Measurements from ENCODE around the gene ZNF133.
"Not testable (repeated sequence)": the region's sequence is repeated elsewhere in the genome, so short reads cannot be mapped to it uniquely, and the experiment has no call there.

The ZNF133 gene

DNA sequence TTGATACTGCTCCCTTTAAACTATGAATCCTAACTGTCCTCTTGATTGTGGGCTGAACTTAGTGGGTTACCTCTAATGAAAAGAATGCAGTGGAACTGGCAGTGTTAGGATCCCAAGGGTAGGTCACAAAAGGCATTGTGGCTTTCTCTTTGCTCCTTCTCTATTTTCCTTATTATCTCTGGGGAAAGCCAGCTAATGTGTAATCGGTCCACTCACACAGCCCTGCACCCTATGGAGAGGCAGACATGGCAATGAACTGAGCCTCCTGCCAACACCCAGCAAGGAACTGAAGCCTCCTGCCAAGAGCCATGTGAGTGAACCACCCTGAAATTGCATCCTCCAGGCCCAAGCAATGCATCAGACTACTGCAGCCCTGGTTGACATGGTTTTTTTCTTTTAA, 24.6 kb upstream of the ZNF133 start:
- no peaks in the 10 kb centered on the region for H3K4me1 ChIP-seq (ENCODE audit: control insufficient read depth, insufficient read depth, low read length)

DNA sequence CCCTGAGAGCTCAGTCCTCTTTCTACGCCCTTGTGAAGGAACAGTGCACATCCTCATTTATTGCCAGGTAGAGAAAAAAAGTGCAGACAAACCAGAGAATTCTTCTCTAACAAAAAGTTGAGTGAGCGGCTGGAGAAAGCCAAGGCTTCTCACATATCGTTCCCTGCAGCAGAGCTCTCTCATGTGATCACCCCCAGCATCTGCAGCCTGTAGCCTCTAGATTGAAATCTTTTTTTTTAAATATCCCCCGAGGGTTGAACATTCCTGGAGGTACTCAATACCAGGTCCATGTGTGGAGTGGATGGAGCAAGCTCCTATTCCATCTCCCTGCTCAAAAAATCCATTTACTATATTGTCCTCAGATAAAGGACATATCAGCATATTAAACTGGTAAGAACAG, 22.9 kb upstream of the ZNF133 start:
- H3K9me3 ChIP-seq (ENCODE audit: control insufficient read depth, low read length), result no peaks in the 10 kb centered on the region
- no peaks in the 10 kb centered on the region for H3K4me1 ChIP-seq (ENCODE audit: control insufficient read depth, insufficient read depth, low read length)
- H3K36me3 ChIP-seq (ENCODE audit: control insufficient read depth, insufficient read depth, low read length), result no peaks in the 10 kb centered on the region
- no peak overlapping the region for H3K4me3 ChIP-seq (ENCODE audit: low read length)
- no peaks in the 10 kb centered on the region for H3K27me3 ChIP-seq (ENCODE audit: control insufficient read depth, insufficient read depth, low read length)
- no peak overlapping the region for H3K9ac ChIP-seq (ENCODE audit: low read length)

More for the DNA sequence above, 24.6 kb upstream of the ZNF133 start:
- H3K9ac ChIP-seq (ENCODE audit: low read length), result no peak overlapping the region
- no peaks in the 10 kb centered on the region for H3K27me3 ChIP-seq (ENCODE audit: control insufficient read depth, insufficient read depth, low read length)
- no peaks in the 10 kb centered on the region for H3K36me3 ChIP-seq (ENCODE audit: control insufficient read depth, insufficient read depth, low read length)
- no peaks in the 10 kb centered on the region for H3K9me3 ChIP-seq (ENCODE audit: control insufficient read depth, low read length)
- no peak overlapping the region for H3K4me3 ChIP-seq (ENCODE audit: low read length)

DNA sequence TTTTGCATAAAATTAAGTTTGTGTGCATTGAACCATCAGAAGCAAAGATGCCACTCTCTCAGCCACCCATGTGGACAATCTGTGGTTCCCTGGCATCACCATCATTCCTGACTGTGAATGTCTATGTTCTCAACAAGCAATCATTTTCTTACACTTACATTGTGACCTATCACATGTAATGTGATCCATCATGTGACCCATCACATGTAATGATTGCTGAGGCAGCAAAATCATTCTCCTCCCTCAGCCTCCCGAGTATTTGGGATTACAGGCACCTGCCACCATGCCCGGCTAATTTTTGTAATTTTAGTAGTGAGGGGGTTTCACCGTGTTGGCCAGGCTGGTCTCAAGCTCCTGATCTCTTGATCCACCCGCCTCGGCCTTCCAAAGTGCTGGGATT, 22.0 kb upstream of the ZNF133 start:
- no peak overlapping the region for H3K9ac ChIP-seq (ENCODE audit: low read length)
- H3K27me3 ChIP-seq (ENCODE audit: control insufficient read depth, insufficient read depth, low read length), result no peaks in the 10 kb centered on the region
- no peaks in the 10 kb centered on the region for H3K36me3 ChIP-seq (ENCODE audit: control insufficient read depth, insufficient read depth, low read length)
- no peaks in the 10 kb centered on the region for H3K9me3 ChIP-seq (ENCODE audit: control insufficient read depth, low read length)
- no peak overlapping the region for H3K4me3 ChIP-seq (ENCODE audit: low read length)
- no peaks in the 10 kb centered on the region for H3K4me1 ChIP-seq (ENCODE audit: control insufficient read depth, insufficient read depth, low read length)

DNA sequence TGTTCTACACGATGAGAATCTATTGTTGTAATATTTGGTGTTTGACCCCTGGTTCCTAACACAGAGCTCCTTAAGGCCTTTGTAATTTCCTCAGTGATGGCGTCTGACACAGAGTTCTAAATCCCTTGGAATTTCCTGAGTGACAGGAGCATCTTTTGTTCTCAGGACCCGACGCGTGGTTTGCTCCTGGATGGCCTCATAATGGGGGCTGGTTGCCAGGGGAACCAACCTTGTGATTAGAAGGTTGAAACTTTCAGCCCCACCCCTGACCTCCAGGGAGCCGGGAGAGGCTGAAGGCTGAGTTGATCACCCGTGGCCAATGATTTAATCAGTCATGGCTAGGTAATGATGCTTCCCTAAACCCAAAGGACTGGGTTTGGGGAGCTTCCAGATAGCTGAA, 20.5 kb upstream of the ZNF133 start:
- Histone ChIP-seq H3K4me3 (ENCODE audit: low read length) (no peak overlapping the region), H3K4me1 (ENCODE audit: control insufficient read depth, insufficient read depth, low read length) (no peaks in the 10 kb centered on the region), H3K9me3 (ENCODE audit: control insufficient read depth, low read length) (no peaks in the 10 kb centered on the region), H3K36me3 (ENCODE audit: control insufficient read depth, insufficient read depth, low read length) (no peaks in the 10 kb centered on the region), H3K9ac (ENCODE audit: low read length) (no peak overlapping the region), H3K27me3 (ENCODE audit: control insufficient read depth, insufficient read depth, low read length) (no peaks in the 10 kb centered on the region)

DNA sequence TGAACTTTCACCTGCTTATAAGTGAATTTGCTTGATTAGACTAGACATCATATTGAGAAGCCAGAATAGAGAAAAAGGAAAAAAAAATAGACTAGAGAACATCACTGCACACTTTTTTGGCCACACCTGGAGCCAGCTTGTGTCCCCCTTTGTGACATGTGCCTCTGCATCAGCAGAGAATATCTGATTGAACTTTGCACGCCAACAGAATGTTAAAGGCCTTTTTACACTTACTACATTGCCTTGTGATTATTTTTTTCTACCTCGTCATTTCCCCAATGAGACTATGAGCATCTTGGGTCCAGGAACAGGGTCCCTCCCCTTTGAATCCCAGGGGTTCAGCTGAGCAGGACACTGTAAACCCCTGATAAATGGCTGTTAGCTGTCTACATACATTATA, 17.2 kb upstream of the ZNF133 start:
- no peaks in the 10 kb centered on the region for H3K36me3 ChIP-seq (ENCODE audit: control insufficient read depth, insufficient read depth, low read length)
- H3K27me3 ChIP-seq (ENCODE audit: control insufficient read depth, insufficient read depth, low read length), result no peaks in the 10 kb centered on the region
- H3K4me3 ChIP-seq (ENCODE audit: low read length), result no peak overlapping the region
- H3K9ac ChIP-seq (ENCODE audit: low read length), result no peak overlapping the region
- no peaks in the 10 kb centered on the region for H3K9me3 ChIP-seq (ENCODE audit: control insufficient read depth, low read length)
- H3K4me1 ChIP-seq (ENCODE audit: control insufficient read depth, insufficient read depth, low read length), result no peaks in the 10 kb centered on the region

DNA sequence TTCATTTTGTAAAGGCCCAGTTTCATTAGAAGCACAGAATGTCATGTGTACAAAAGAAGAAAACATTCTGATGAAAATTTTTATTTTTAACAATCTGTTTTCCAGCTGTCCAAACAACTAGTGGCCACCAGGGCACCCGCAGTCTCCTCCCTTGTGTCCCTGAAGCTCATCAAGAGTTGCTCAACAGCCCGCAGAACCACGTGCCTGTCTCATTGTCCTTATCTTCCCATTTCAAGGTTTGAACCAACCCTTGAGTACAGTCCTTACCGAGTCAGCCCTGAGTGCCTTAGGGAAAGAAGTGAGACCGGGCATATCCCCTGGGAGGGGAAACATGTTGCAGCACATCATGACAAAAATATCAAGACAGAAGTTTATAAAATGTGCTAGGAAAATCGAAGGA, 15.9 kb upstream of the ZNF133 start:
- Histone ChIP-seq H3K27me3 (ENCODE audit: control insufficient read depth, insufficient read depth, low read length) (no peaks in the 10 kb centered on the region), H3K4me3 (ENCODE audit: low read length) (no peak overlapping the region), H3K9me3 (ENCODE audit: control insufficient read depth, low read length) (no peaks in the 10 kb centered on the region), H3K4me1 (ENCODE audit: control insufficient read depth, insufficient read depth, low read length) (no peaks in the 10 kb centered on the region), H3K9ac (ENCODE audit: low read length) (no peak overlapping the region), H3K36me3 (ENCODE audit: control insufficient read depth, insufficient read depth, low read length) (no peaks in the 10 kb centered on the region)

DNA sequence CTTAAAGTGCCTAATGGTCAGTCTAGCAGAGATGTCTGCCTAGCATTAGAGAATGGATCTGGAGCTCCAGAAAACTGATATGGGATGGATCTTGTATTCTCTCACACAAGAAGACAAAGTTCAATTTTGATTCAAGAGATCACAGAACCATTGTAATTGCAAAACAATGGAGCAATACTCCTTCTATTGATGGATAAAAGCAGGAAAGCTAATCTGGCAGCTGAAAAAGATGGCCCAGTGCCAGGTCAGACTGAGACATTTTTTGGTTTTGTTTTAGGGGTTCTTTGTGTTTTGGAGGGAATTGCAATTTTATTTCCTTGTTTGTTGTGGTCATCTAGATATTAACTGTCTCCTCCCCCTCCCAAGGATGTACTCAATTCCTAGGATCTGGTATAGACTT, 14.6 kb upstream of the ZNF133 start:
- H3K9me3 ChIP-seq (ENCODE audit: control insufficient read depth, low read length), result no peaks in the 10 kb centered on the region
- no peaks in the 10 kb centered on the region for H3K36me3 ChIP-seq (ENCODE audit: control insufficient read depth, insufficient read depth, low read length)
- no peak overlapping the region for H3K4me3 ChIP-seq (ENCODE audit: low read length)
- H3K27me3 ChIP-seq (ENCODE audit: control insufficient read depth, insufficient read depth, low read length), result no peaks in the 10 kb centered on the region
- H3K4me1 ChIP-seq (ENCODE audit: control insufficient read depth, insufficient read depth, low read length), result no peaks in the 10 kb centered on the region
- H3K9ac ChIP-seq (ENCODE audit: low read length), result no peak overlapping the region

DNA sequence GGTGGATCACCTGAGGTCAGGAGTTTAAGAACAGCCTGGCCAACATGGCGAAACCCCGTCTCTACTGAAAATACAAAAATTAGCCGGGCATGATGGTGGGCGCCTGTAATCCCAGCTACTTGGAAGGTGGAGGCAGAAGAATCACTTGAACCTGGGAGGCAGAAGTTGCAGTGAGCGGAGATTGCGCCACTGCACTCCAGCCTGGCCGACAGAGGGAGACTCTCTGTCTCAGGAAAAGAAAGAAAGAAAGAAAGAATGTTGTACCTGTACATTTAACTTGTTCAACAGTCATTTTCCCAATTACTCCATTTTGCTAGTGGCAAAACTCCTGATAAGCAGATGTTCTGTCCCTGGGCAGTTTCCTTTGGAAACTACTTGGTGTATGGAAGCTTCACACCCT, 12.4 kb upstream of the ZNF133 start:
- not testable (repeated sequence) for H3K4me1 ChIP-seq (ENCODE audit: control insufficient read depth, insufficient read depth, low read length); H3K9ac ChIP-seq (ENCODE audit: low read length); H3K36me3 ChIP-seq (ENCODE audit: control insufficient read depth, insufficient read depth, low read length)

DNA sequence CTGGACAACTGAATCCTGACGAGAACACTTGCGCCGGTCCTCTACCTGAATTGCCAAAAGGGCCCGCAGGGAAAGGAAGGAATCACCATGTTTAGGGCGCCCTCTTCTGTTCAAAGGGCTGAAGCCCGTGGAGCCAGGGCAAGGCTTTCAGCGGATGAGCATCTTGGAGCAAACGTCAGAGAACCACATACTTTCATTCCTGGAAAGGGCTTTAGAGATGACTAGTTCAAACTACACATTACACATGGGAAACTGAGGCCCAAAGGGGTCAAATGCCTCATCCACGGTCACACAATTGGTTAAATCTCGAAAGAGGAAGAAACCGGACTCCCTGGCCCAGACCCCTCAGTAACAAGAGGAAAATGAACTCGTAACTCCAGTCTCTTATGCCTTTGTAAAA, 11.5 kb upstream of the ZNF133 start:
- Histone ChIP-seq H3K9me3 (ENCODE audit: control insufficient read depth, low read length) (no peaks in the 10 kb centered on the region), H3K4me1 (ENCODE audit: control insufficient read depth, insufficient read depth, low read length) (no peaks in the 10 kb centered on the region), H3K36me3 (ENCODE audit: control insufficient read depth, insufficient read depth, low read length) (no peaks in the 10 kb centered on the region), H3K4me3 (ENCODE audit: low read length) (no peak overlapping the region), H3K27me3 (ENCODE audit: control insufficient read depth, insufficient read depth, low read length) (no peaks in the 10 kb centered on the region), H3K9ac (ENCODE audit: low read length) (no peak overlapping the region)

More for the DNA sequence above, 12.4 kb upstream of the ZNF133 start:
- not testable (repeated sequence) for H3K27me3 ChIP-seq (ENCODE audit: control insufficient read depth, insufficient read depth, low read length); H3K4me3 ChIP-seq (ENCODE audit: low read length); H3K9me3 ChIP-seq (ENCODE audit: control insufficient read depth, low read length)

DNA sequence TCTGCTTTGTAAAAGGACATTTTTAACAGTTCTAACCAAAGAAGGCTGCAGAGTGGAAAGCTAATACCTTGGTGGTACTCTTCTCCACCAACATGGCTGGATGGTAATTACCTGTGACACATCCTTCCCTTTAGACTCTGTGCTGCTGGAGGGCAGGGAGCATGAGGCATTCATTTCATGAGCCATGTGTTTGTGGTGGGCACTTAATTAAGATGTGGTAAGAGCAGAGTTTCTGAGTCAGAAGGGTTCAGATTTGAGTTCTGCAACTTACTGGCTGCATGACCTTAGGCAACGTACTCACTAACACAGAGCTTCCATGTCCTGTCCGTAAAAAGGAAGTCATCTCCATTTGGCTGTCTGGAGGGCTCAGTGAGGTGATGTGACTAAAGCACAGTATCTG, 9.1 kb upstream of the ZNF133 start:
- no peaks in the 10 kb centered on the region for H3K4me1 ChIP-seq (ENCODE audit: control insufficient read depth, insufficient read depth, low read length)
- no peaks in the 10 kb centered on the region for H3K27me3 ChIP-seq (ENCODE audit: control insufficient read depth, insufficient read depth, low read length)
- H3K9me3 ChIP-seq (ENCODE audit: control insufficient read depth, low read length), result no peaks in the 10 kb centered on the region
- H3K4me3 ChIP-seq (ENCODE audit: low read length), result no peak overlapping the region
- no peak overlapping the region for H3K9ac ChIP-seq (ENCODE audit: low read length)
- no peaks in the 10 kb centered on the region for H3K36me3 ChIP-seq (ENCODE audit: control insufficient read depth, insufficient read depth, low read length)

DNA sequence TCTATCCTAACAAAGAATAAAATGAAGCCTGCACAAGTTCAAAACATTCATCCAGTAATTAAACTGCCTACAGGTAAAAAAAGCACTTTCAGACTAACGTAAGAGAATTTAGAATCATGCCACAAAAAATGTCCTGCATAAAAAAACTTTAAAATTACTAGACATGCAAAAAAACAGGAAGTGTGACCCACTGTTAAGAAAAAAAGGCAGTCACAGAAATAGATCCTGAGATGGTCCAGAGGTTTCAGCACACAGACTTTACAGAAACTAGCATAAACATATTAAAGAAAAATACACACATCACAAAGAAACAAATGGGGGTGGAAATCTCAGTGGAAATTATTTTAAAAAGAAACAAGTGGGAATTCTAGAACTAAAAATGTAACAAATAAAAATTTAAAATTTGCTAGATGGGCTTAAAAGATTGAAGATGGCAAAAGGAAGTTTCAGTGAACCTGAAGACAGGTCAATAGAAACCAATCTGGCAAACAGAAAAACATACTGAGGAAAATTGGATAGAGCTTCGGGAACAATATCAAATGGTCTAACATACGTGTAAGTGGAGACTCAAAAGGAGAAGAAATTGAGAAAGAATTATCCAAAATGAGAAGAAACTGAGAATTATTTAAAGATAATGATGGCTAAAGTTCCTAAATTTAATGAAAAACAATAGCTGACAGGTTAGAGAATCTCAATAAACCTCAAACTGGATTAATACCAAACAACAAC, 3.4 kb upstream of the ZNF133 start:
- no peaks in the 10 kb centered on the region for H3K27me3 ChIP-seq (ENCODE audit: control insufficient read depth, insufficient read depth, low read length)
- no peaks in the 10 kb centered on the region for H3K36me3 ChIP-seq (ENCODE audit: control insufficient read depth, insufficient read depth, low read length)
- H3K9me3 ChIP-seq (ENCODE audit: control insufficient read depth, low read length), result no peaks in the 10 kb centered on the region
- no peak overlapping the region for H3K9ac ChIP-seq (ENCODE audit: low read length)
- H3K4me3 ChIP-seq (ENCODE audit: low read length), result no peak overlapping the region
- no peaks in the 10 kb centered on the region for H3K4me1 ChIP-seq (ENCODE audit: control insufficient read depth, insufficient read depth, low read length)

DNA sequence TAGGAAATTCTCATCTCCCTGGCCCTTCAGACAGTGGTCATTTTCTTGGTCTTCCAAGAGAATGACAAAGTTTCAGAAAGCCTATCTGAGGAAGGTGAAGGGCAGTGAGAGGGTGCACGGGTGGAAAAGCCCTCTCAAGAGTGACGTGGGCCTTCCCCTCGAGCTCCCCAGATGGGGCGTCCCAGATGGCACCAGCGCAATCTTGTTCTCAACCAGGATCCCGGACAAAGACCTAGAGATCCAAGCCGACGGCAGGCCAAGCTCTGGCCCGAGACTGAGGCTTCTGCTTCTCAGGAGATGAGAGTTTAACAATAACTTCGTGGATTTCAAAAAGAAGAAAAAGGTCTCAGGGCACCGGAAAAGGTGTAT, 797 bp upstream of the ZNF133 start:
- Histone ChIP-seq H3K9ac (ENCODE audit: low read length) (peak overlapping the region; percentile 95), H3K36me3 (ENCODE audit: control insufficient read depth, insufficient read depth, low read length) (peaks cover 4% of the 10 kb centered on the region), H3K4me3 (ENCODE audit: low read length) (peak overlapping the region; percentile 96), H3K27me3 (ENCODE audit: control insufficient read depth, insufficient read depth, low read length) (no peaks in the 10 kb centered on the region), H3K4me1 (ENCODE audit: control insufficient read depth, insufficient read depth, low read length) (no peaks in the 10 kb centered on the region), H3K9me3 (ENCODE audit: control insufficient read depth, low read length) (no peaks in the 10 kb centered on the region)

DNA sequence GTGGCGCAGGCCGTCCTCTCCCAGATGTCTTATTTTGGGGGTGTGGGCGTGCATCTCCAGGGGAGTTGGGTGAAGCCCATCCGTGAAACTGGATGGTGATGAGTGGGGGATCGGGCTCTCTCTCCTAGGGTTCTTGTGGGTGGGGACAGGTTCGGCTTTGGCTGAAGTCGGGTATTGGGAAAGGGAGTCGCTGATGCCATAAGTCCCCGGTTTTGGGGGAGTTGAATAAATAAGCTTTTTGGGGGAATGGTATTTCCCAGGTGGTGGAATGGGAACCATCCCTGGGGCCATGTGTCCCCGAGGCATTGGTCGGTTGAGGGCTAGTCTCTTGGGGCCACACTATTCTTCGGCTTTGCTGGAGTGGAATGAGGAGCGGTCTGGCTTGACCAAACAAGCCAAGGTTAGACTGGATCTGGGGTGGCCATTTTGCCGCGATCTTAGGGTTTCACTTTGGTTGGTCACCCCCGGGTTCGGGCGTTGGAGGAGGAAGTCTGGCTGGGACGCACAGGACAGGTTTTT, 481 bp downstream of the ZNF133 start:
- H3K4me1 ChIP-seq (ENCODE audit: control insufficient read depth, insufficient read depth, low read length), result no peaks in the 10 kb centered on the region
- H3K9me3 ChIP-seq (ENCODE audit: control insufficient read depth, low read length), result no peaks in the 10 kb centered on the region
- peaks cover 4% of the 10 kb centered on the region for H3K36me3 ChIP-seq (ENCODE audit: control insufficient read depth, insufficient read depth, low read length)
- H3K27me3 ChIP-seq (ENCODE audit: control insufficient read depth, insufficient read depth, low read length), result no peaks in the 10 kb centered on the region
- H3K9ac ChIP-seq (ENCODE audit: low read length), result peak overlapping the region; percentile 95
- peak overlapping the region; percentile 96 for H3K4me3 ChIP-seq (ENCODE audit: low read length)

All from mucosa of stomach (tissue), 1 donor.